Measurements from ENCODE around the gene CYLD.

DNA sequence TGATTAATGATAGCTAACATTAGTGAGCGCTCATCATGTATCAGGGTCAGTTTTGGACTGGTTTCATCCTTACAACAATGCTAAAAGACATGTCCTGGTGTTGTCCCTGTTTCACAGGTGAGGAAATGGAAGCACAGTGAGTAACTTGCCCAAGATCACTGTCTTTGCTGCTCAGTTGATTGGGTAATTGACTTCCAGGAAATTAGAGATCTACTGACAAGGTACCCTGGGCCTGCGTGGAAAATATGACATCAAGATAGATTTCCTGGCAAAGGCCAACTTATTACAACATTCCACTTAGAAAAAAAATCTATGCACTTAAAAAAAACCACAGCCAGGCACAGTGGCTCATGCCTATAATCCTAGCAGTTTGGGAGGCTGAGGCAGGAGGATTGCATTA, 96.3 kb downstream of the CYLD start:
- TF ChIP-seq, protein P1, sequence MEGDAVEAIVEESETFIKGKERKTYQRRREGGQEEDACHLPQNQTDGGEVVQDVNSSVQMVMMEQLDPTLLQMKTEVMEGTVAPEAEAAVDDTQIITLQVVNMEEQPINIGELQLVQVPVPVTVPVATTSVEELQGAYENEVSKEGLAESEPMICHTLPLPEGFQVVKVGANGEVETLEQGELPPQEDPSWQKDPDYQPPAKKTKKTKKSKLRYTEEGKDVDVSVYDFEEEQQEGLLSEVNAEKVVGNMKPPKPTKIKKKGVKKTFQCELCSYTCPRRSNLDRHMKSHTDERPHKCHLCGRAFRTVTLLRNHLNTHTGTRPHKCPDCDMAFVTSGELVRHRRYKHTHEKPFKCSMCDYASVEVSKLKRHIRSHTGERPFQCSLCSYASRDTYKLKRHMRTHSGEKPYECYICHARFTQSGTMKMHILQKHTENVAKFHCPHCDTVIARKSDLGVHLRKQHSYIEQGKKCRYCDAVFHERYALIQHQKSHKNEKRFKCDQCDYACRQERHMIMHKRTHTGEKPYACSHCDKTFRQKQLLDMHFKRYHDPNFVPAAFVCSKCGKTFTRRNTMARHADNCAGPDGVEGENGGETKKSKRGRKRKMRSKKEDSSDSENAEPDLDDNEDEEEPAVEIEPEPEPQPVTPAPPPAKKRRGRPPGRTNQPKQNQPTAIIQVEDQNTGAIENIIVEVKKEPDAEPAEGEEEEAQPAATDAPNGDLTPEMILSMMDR (IDR thresholded peaks at IDR 0.05), result no peak
- no peak for TF ChIP-seq POLR2A (IDR thresholded peaks at IDR 0.05)
